SH-SY5Y (cell line): ENCODE data around the gene TEX29.

Source experiments
- GATA2 ChIP-seq: IDR thresholded peaks from 2 replicates; pipeline ENCODE4 v1.6.1; 2011; ENCODE audit warnings: mild to moderate bottlenecking, low read depth, low read length
- GATA3 ChIP-seq: IDR thresholded peaks from 2 replicates; pipeline ENCODE4 v1.6.1; 2011; ENCODE audit warnings: low read depth, mild to moderate bottlenecking, low read length, moderate library complexity

DNA sequence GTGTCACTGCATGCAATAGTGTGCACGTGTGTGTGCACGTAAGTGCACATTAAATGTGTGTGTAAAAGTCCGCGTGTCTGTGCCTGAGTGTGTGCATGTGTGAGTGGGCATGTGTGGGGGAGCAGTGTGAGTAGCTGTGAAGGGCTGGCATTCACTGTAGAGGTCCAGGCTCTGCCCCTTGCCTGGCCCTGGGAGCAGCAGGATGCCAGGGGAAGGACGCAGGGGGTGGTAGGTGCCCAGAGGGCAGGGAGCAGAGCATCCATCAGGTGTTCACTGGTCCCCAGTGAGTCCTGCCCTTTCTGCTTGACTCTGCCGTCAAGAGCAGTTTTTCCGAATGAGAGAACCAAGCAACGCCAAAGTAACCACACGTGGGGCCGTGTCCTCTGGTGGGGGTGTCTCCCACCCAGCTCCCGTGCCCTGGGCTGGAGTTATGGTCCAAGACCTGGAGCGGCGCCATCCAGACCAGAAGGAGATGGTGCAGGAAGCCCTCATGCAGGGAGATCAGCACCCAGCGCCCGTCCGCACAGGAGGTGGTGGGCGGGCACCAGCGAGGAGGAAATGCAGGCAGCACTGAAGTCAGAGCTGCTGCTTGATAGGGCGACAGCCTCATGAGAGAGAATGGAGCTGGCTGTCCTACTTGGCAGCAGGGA lies 68.5 kb downstream of the TEX29 start:
- TF ChIP-seq GATA3 (no peak), GATA2 (no peak)
